GM12891 (cell line): Measurements from ENCODE around the gene E2F6.

Source experiments
- PAX5 ChIP-seq: IDR thresholded peaks from 2 replicates; pipeline ENCODE4 v1.6.1; 2011; ENCODE audit warnings: low read length, moderate library complexity, mild to moderate bottlenecking; ENCODE audit not compliant: insufficient read depth, severe bottlenecking
- POLR2A ChIP-seq: IDR thresholded peaks from 2 replicates; pipeline ENCODE4 v1.6.1; 2011; ENCODE audit warnings: low read depth, low read length, control low read depth
- POLR2AphosphoS5 ChIP-seq: IDR thresholded peaks from 2 replicates; pipeline ENCODE4 v1.6.1; 2011; ENCODE audit warnings: low read depth, low read length, control low read depth
- POU2F2 ChIP-seq: IDR thresholded peaks from 2 replicates; pipeline ENCODE4 v1.6.1; 2011; ENCODE audit warnings: low read depth, mild to moderate bottlenecking, control low read depth, low read length, moderate library complexity
- SPI1 ChIP-seq: IDR thresholded peaks from 2 replicates; pipeline ENCODE4 v1.6.1; 2011; ENCODE audit warnings: low read depth, low read length, control low read depth
- TAF1 ChIP-seq: IDR thresholded peaks from 2 replicates; pipeline ENCODE4 v1.6.1; 2011; ENCODE audit warnings: low read depth, low read length, control low read depth

GRCh38 chr2:11500702-11501303 is 34.8 kb upstream of the E2F6 start:
- no peak for TF ChIP-seq POLR2A
- TF ChIP-seq POLR2AphosphoS5: no peak
- no peak for TF ChIP-seq TAF1
- no peak for TF ChIP-seq POU2F2
- no peak for TF ChIP-seq SPI1
- TF ChIP-seq PAX5: no peak
